GM12878 (cell line): ENCODE data around the gene MRPL41. TPM values are rescaled to one million over a fixed set of nuclear protein-coding genes. Genes with fewer than 3 reads are reported as not detected.

Source experiments
- ATAC-seq: fragments of 200-7000 bp; cut with Tn5 transposase; 3 replicates; pipeline ENCODE4 v1.9.1; 2020; ENCODE audit warnings: mild to moderate bottlenecking, moderate library complexity
- BruUV-seq: library from RNA; stranded (reverse); fragments of 400-500 nt; replicated peaks from 2 replicates; lab custom pipeline; 2021; lab: Mats Ljungman, UMichigan
- CTCF ChIA-PET: fragments of 300-600 bp; sonication (Branson Sonifier 250); formaldehyde crosslinking; extraction: SDS; loops from one replicate; lab custom pipeline; 2021; ENCODE audit warnings: inconsistent platforms; lab: Yijun Ruan, JAX
- POLR2A ChIA-PET: fragments of 350-600 bp; formaldehyde crosslinking; extraction: SDS; loops from one replicate; lab custom pipeline; 2021; ENCODE audit warnings: inconsistent platforms; lab: Charles Lee
- RAD21 ChIA-PET: fragments of 300-600 bp; sonication (Branson Sonifier 250); formaldehyde crosslinking; loops from one replicate; lab custom pipeline; 2023; ENCODE audit warnings: antibody characterized with exemption; ENCODE audit not compliant: unreplicated experiment; lab: Charles Lee
- SMC1A ChIA-PET: fragments of 300-600 bp; sonication (Branson Sonifier 250); formaldehyde crosslinking; loops from one replicate; lab custom pipeline; 2023; ENCODE audit not compliant: unreplicated experiment, uncharacterized antibody; lab: Charles Lee
- DNase-seq: peaks from one replicate; pipeline ENCODE4 v3.0.0-alpha.2; 2011; ENCODE audit warnings: low read depth, low spot score
- FAIRE-seq: peaks from 3 replicates; lab custom pipeline; 2011; peaks lifted over from hg19 to GRCh38; lab: Jason Lieb, UNC
- H2AFZ ChIP-seq: 2 replicates; pipeline ENCODE4 v1.6.0; 2011; ENCODE audit warnings: low read depth, low read length, control low read depth; ENCODE audit not compliant: control insufficient read depth
- H3K27ac ChIP-seq: 2 replicates; pipeline ENCODE4 v1.5.1; 2011; ENCODE audit warnings: control low read depth; ENCODE audit not compliant: control insufficient read depth, insufficient read depth
- H3K27me3 ChIP-seq, 2 experiments: replicated peaks in 1 of 2; 2 replicates each; pipeline versions ENCODE4 v1.6.0 to v1.6.1; 2011; ENCODE audit warnings: low read length in 1 of 2; ENCODE audit not compliant: control insufficient read depth in 2 of 2, insufficient read depth in 2 of 2
- H3K36me3 ChIP-seq, 2 experiments: 2 replicates each; pipeline ENCODE4 v1.5.1; 2011; ENCODE audit warnings: low read length in 1 of 2; ENCODE audit not compliant: control insufficient read depth in 2 of 2, insufficient read depth in 2 of 2
- H3K4me1 ChIP-seq: 2 replicates; pipeline ENCODE4 v1.6.1; 2011; ENCODE audit warnings: mild to moderate bottlenecking, low read length, moderate library complexity, mixed read lengths; ENCODE audit not compliant: control insufficient read depth, insufficient read depth
- H3K4me2 ChIP-seq: 2 replicates; pipeline ENCODE4 v1.6.0; 2011; ENCODE audit warnings: control low read depth; ENCODE audit not compliant: control insufficient read depth, insufficient read depth
- H3K4me3 ChIP-seq: fragments of 200-600 bp; sonication (generic); 2 replicates; pipeline ENCODE4 v1.5.1; 2016
- H3K79me2 ChIP-seq: 2 replicates; pipeline ENCODE4 v1.6.0; 2011; ENCODE audit warnings: low read length; ENCODE audit not compliant: control insufficient read depth, insufficient read depth
- H3K9ac ChIP-seq: 2 replicates; pipeline ENCODE4 v1.8.0; 2011; ENCODE audit warnings: low read length, control low read depth, mixed read lengths; ENCODE audit not compliant: control insufficient read depth, insufficient read depth
- H3K9me3 ChIP-seq: replicated peaks from 3 replicates; pipeline ENCODE4 v1.5.1; 2011; ENCODE audit warnings: mild to moderate bottlenecking, low read length; ENCODE audit not compliant: control insufficient read depth, insufficient read depth
- H4K20me1 ChIP-seq: 2 replicates; pipeline ENCODE4 v1.6.0; 2011; ENCODE audit not compliant: control insufficient read depth, insufficient read depth
- ASH2L ChIP-seq: fragments of 300-600, 200-600 bp; sonication (generic); IDR thresholded peaks from 2 replicates; pipeline ENCODE4 v1.6.1; 2017; ENCODE audit warnings: low read depth, mild to moderate bottlenecking, borderline replicate concordance
- PRDM15 ChIP-seq: fragments of 450-650 bp; formaldehyde crosslinking; IDR thresholded peaks from 2 replicates; pipeline ENCODE4 v1.4.0; 2020; ENCODE audit warnings: mild to moderate bottlenecking, moderate library complexity
- SREBF1 ChIP-seq: IDR thresholded peaks from 2 replicates; pipeline ENCODE4 v1.6.1; 2012; ENCODE audit warnings: mild to moderate bottlenecking, low read length
- TAF1 ChIP-seq: IDR thresholded peaks from 2 replicates; pipeline ENCODE4 v1.6.1; 2011; ENCODE audit warnings: mild to moderate bottlenecking, low read depth, low read length, borderline replicate concordance
- WGBS: methylation state at CpG from one replicate; pipeline ENCODE4 v1.1.6; 2016; ENCODE audit warnings: low lambda C conversion rate; ENCODE audit not compliant: insufficient replicate concordance, insufficient coverage; ENCODE audit errors: missing lambda C conversion rate; 5-methylcytosine and 5-hydroxymethylcytosine counted together
- in situ Hi-C: fragments of 300-500 bp; cut with MboI; formaldehyde crosslinking; loops from 9 replicates; pipeline ENCODE4 v1.14.3; 2018; ENCODE audit warnings: mixed read lengths
- intact Hi-C: fragments of 100-400 bp; cut with micrococcal nuclease; formaldehyde crosslinking; loops from one replicate; pipeline ENCODE4 v1.14.2; 2022; ENCODE audit not compliant: unreplicated experiment
- polyA plus RNA-seq, 11 experiments: library from polyadenylated mRNA; depleted of rRNA in 4 of 11; unstranded in 6 of 11; stranded (reverse) in 5 of 11; fragments of >200 nt; fragmentation: Nextera tagmentation in 4 of 11; fragmentation: Illumina TruSeq in 1 of 11; extraction: Ambion mirVana in 4 of 11; extraction: Trizol in 1 of 11; gene quantifications; 1 replicate in 1 of 11; 2 replicates in 10 of 11; pipeline versions ENCODE4 v1.2.1 to v1.2.3, GENCODE V29; 2011 to 2016; ENCODE audit warnings: inconsistent platforms in 2 of 11, missing spikeins in 2 of 11, low read depth in 1 of 11
- total RNA-seq, 4 experiments: library from RNA; depleted of rRNA in 3 of 4; stranded (reverse); fragments of >200 nt in 3 of 4; fragmentation: Illumina TruSeq in 1 of 4; extraction: Trizol in 1 of 4; gene quantifications; 2 replicates each; pipeline versions ENCODE4 v1.2.1 to v1.2.3, GENCODE V29; 2013 to 2021
- TF ChIP-seq, protein P1 (sequence below): fragments of 450-650 bp; IDR thresholded peaks from 2 replicates; pipeline ENCODE4 v1.6.1; 2018; ENCODE audit warnings: mild to moderate bottlenecking, low read depth, moderate library complexity; ENCODE audit not compliant: partially characterized antibody
- TF ChIP-seq, protein P2 (sequence below): IDR thresholded peaks from 2 replicates; pipeline ENCODE4 v1.6.1; 2012; ENCODE audit warnings: improper control_type of control experiment, low read depth, low read length; ENCODE audit not compliant: insufficient replicate concordance

Gene MRPL41
- total and polyA plus RNA-seq, 10 of the 15 experiments (the other 5 are each of a cell fraction or from before 2014, with no cell fraction given): 1.3 to 116 (median 40.1) TPM

GRCh38 chr9:137540536-137540935 lies 11.1 kb upstream of the MRPL41 start (continued):
- TF ChIP-seq, protein P1, sequence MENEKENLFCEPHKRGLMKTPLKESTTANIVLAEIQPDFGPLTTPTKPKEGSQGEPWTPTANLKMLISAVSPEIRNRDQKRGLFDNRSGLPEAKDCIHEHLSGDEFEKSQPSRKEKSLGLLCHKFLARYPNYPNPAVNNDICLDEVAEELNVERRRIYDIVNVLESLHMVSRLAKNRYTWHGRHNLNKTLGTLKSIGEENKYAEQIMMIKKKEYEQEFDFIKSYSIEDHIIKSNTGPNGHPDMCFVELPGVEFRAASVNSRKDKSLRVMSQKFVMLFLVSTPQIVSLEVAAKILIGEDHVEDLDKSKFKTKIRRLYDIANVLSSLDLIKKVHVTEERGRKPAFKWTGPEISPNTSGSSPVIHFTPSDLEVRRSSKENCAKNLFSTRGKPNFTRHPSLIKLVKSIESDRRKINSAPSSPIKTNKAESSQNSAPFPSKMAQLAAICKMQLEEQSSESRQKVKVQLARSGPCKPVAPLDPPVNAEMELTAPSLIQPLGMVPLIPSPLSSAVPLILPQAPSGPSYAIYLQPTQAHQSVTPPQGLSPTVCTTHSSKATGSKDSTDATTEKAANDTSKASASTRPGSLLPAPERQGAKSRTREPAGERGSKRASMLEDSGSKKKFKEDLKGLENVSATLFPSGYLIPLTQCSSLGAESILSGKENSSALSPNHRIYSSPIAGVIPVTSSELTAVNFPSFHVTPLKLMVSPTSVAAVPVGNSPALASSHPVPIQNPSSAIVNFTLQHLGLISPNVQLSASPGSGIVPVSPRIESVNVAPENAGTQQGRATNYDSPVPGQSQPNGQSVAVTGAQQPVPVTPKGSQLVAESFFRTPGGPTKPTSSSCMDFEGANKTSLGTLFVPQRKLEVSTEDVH: no peak
- TF ChIP-seq PRDM15 (no peak), ASH2L (no peak), TAF1 (no peak)

DNA sequence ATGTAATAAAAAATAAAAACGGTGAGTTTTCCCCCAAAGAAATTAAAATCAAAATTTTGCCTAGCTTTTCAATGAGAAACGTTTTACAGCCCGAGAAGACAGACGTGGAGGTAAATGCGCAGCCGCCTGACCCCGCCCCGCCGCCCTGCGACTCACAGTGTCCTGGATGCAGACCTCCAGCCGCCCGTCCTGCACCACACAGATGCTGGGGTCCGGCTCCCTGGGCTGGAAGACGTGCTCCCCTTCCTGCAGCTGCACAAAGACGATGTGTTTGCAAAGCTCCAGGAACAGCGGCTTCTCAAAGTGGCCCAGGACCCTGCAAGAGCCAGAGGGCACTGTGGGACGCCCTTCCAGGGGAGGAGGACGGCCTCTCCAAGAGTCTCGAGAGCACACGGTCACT lies 9.2 kb upstream of the MRPL41 start:
- H3K9ac ChIP-seq: no peak overlapping the region
- no peaks in the 10 kb centered on the region; a peak in 1 of 4 replicates for H3K27me3 ChIP-seq
- H3K79me2 ChIP-seq: no peaks in the 10 kb centered on the region
- H3K4me2 ChIP-seq: no peak overlapping the region
- ATAC-seq: no peak
- H3K4me3 ChIP-seq: no peak overlapping the region
- intact Hi-C loops: no loop called here
- RAD21 ChIA-PET: no interaction called here
- in situ Hi-C loops: no loop called here
- POLR2A ChIA-PET: interaction anchor here (1.7 kb wide), 1 partner anchor 9 kb away, joined by 5 read pairs; the partner anchor contains the start of gene MRPL41
- CTCF ChIA-PET: no interaction called here
- no peaks in the 10 kb centered on the region for H3K4me1 ChIP-seq
- H4K20me1 ChIP-seq: no peaks in the 10 kb centered on the region
- FAIRE-seq: no peak
- whole genome bisulfite sequencing: 53% methylated on average over 20 of the region's 20 CpGs
- H3K27ac ChIP-seq: no peak overlapping the region
- no peaks in the 10 kb centered on the region for H3K36me3 ChIP-seq
- SMC1A ChIA-PET: no interaction called here
- BruUV-seq: no TSS peak
- DNase-seq: no peak
- no peaks in the 10 kb centered on the region; the same call in 2 of the 3 replicates for H3K9me3 ChIP-seq
- H2AFZ ChIP-seq: no peak overlapping the region
- no peak for TF ChIP-seq SREBF1
- TF ChIP-seq, protein P2, sequence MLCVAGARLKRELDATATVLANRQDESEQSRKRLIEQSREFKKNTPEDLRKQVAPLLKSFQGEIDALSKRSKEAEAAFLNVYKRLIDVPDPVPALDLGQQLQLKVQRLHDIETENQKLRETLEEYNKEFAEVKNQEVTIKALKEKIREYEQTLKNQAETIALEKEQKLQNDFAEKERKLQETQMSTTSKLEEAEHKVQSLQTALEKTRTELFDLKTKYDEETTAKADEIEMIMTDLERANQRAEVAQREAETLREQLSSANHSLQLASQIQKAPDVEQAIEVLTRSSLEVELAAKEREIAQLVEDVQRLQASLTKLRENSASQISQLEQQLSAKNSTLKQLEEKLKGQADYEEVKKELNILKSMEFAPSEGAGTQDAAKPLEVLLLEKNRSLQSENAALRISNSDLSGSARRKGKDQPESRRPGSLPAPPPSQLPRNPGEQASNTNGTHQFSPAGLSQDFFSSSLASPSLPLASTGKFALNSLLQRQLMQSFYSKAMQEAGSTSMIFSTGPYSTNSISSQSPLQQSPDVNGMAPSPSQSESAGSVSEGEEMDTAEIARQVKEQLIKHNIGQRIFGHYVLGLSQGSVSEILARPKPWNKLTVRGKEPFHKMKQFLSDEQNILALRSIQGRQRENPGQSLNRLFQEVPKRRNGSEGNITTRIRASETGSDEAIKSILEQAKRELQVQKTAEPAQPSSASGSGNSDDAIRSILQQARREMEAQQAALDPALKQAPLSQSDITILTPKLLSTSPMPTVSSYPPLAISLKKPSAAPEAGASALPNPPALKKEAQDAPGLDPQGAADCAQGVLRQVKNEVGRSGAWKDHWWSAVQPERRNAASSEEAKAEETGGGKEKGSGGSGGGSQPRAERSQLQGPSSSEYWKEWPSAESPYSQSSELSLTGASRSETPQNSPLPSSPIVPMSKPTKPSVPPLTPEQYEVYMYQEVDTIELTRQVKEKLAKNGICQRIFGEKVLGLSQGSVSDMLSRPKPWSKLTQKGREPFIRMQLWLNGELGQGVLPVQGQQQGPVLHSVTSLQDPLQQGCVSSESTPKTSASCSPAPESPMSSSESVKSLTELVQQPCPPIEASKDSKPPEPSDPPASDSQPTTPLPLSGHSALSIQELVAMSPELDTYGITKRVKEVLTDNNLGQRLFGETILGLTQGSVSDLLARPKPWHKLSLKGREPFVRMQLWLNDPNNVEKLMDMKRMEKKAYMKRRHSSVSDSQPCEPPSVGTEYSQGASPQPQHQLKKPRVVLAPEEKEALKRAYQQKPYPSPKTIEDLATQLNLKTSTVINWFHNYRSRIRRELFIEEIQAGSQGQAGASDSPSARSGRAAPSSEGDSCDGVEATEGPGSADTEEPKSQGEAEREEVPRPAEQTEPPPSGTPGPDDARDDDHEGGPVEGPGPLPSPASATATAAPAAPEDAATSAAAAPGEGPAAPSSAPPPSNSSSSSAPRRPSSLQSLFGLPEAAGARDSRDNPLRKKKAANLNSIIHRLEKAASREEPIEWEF: no peak
